Occipital lobe (tissue), 2 donors: Measurements from ENCODE around the gene ASIP. TPM values are rescaled to one million over a fixed set of nuclear protein-coding genes. Genes with fewer than 3 reads are reported as not detected.
"Not testable (repeated sequence)": the region's sequence is repeated elsewhere in the genome, so short reads cannot be mapped to it uniquely, and the experiment has no call there.

Source experiments
- DNase-seq: peaks from one replicate; lab custom pipeline; 2025; lab: John Stamatoyannopoulos, UW
- total RNA-seq: library from RNA; depleted of rRNA; stranded (reverse); fragments of >200 nt; gene quantifications from one replicate; pipeline ENCODE4 v1.2.3, GENCODE V29; 2014

Gene ASIP
- total RNA-seq, 1 donor from 2014 or later = not detected

DNA sequence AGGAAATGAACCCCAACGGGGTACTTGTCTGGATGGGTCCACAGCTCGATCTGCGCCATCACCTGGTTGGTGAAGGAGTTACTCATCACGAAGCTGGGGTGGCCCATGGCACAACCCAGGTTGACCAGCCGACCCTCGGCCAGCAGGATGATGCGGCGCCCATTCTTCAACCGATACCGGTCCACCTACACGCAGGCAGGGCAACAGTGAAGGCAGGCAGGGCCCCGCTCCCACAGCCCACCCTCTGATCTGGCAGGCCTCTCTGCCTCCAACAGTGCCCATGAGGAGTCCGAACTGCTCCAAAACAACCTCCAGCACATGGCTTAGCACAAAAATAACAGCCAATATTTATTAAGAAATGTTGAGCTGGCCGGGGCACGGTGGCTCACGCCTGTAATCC lies 44.2 kb downstream of the ASIP start:
- no peak for DNase-seq

DNA sequence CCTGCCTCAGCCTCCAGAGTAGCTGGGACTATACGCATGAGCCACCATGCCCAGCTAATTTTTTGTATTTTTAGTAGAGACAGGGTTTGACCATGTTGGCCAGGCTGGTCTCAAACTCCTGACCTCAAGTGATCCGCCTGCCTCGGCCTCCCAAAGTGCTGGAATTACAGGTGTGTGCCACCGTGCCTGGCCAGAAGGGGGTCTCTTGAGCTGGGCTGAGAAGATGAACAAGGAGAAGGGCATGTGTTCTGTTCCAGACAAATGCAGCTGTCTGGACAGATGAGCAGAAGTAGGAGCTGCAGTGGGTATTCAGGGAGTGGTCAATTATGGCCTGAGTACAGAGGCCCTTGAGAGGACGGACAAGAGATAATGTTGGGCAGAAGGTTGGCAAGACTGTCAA lies 46.3 kb downstream of the ASIP start:
- not testable (repeated sequence) for DNase-seq

DNA sequence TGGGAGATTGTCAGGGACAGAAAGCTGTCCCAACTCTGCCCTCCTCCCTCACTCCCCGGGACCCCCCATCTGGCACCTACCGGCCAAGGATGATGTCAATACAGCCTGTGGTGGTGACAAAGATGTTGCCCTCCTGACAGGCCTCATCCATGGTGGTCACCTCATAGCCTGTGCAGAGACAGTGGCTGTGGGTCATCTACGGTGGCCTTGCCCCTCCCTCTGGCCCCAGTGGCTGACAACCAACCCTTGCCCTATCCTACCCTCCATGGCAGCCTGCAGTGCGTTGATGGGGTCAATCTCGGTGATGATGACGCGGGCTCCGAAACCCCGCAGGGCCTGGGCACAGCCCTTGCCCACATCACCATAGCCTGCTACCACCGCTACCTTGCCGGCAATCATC lies 49.2 kb downstream of the ASIP start:
- no peak for DNase-seq

DNA sequence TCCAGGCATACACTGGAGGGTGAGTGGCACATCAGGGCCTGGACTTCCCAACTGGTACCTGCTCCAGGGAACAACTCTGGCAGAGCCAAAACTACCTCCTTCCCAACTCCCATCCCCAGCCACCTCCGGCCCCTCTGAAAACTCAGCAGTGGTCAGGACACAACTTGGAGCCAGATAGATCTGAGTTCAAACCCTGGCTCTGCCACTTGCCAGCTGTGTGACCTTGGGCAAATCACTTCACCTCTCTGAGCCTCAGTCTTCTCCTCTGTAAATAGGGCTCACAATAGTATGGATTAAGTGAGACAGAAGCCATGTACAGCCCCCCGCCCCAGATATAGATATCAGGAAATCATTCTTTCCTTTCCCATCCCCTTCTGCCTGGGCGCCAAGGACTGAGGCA lies 51.3 kb downstream of the ASIP start:
- no peak for DNase-seq

DNA sequence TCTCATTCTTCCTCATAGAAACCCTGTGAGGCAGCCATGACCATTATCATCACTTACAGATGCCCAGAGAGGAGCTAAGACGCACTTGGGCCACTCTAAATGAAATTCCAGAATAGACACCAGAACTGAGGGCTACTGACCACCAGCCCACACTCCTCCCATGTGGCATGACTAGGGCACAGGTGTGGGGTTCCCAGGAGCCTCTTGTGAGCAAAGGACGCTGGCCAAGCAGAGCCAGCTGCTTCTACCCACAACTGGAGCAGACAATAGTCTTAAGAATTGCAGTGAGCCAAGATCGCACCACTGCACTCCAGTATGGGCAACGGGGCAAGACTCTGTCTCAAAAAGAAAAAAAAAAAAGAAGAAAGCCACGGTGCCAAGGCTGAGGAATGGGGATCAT lies 51.9 kb downstream of the ASIP start:
- DNase-seq = no peak

DNA sequence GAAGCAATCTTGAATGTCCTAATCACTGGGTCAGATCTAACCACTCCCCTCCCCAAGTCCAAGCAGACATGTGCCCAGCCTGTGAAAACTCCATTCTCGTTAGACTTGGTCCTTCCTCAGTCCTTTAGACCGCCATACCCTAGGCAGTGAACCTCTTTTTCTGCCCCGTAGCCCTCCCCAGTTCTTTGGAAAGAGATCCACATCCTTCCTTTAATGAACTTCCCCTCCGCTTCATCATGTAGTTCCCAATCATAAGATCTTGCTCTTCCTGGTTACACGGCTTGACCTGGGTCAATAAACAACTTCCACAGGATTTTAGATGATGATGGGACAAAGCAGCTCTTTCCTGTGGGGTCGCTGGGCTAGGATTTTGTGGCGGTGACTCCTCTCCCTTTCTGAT lies 52.4 kb downstream of the ASIP start:
- no peak for DNase-seq

DNA sequence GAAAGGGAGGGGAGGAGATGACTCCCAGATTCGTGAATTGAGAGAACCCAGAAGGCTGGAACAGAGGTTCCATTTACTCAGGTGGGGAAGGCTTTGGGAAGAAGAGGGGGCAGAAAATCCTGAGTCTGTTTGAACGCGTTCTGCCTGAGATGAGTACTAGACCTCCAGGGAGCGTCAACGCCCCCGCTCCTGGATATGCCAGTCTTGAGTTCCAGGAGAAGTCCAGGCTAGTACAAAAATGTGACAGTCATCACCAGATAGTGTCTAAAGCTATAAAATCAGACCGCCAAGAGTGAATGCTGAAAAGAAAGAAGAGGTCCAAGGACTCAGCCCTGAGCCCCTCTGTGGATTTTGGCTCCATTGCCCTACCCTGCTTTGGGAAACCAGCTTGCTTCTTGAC lies 53.3 kb downstream of the ASIP start:
- DNase-seq = no peak

DNA sequence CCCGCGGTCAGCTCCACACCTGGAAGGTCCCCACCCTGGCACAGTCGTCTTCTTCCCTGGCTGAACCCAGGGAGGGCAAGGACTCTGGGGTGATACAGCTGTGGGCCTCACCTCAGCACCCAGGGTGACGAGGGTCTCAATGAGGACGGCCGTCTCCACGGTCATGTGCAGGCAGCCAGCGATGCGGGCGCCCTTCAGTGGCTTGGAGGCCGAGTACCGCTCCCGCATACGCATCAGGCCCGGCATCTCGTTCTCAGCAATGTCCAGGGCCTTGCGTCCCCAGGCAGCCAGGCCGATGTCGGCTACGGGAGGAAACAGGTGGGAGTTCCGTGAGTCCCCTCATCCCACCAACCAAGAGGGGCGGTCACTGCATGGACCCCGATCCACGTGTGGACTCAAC lies 54.1 kb downstream of the ASIP start:
- DNase-seq = no peak

DNA sequence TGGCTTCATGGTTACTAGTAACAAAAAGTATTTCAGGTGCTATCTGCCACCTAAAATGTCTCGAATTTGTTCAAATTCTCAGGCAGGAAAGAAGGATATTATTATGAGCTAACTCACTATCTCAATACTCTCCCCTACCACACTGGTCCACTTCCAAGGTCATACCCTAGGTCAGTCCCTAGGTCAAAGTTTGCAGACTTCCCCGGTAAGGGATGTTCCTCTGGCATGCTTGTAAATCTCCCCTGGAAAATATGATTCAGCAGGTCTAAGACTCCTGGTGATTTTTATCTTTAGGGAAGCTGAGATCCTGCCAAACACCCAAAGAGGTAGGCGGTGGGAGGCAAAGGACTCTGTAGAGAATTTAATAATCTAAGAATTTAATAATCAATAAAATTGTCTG lies 55.2 kb downstream of the ASIP start:
- DNase-seq = no peak

DNA sequence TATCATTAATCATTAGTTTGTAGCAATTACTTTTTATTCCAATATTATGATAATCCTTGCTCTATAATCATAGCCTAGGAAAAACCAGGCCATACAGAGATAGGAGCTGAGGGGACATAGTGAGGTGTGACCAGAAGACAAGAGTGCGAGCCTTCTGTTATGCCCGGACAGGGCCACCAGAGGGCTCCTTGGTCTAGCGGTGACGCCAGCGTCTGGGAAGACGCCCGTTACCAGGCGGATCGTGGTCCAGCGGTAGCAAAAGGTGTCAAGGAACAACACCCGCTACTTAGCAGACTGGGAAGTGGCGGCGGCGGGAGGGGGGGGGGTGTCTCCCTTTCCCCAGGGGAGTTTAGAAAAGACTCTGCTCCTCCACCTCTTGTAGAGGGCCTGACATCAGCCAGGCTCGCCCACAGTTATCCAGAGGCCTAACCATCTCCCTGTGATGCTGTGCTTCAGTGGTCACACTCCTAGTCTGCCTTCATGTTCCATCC lies 57.1 kb downstream of the ASIP start:
- not testable (repeated sequence) for DNase-seq

DNA sequence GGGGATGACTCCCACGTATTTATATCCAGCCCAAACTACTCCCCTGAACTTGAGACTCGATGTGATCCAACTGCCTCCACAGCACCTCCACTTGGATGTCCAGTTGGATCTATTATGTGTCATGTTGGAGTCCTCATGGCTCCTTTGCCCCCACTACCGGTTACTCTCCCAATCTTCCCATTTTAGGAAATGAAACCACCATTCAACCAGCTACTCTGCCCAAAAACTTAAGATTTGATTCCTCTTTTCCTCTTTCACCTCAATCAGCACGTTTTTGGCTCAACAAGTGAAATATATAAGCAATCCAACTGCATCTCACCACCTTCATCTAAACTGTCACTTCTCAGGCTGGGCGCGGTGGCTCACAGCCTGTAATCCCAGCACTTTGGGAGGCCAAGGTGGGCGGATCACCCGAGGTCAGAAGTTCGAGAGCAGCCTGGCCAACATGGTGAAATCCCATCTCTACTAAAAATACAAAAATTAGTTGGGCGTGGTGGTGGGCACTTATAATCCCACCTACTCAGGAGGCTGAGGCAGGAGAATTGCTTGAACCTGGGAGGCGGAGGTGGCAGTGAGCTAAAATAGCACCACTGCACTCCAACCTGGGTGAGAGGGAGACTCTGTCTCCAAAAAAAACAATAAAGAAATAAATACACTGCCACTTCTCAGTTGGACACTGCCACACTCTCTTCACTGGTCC lies 58.5 kb downstream of the ASIP start:
- no peak for DNase-seq

DNA sequence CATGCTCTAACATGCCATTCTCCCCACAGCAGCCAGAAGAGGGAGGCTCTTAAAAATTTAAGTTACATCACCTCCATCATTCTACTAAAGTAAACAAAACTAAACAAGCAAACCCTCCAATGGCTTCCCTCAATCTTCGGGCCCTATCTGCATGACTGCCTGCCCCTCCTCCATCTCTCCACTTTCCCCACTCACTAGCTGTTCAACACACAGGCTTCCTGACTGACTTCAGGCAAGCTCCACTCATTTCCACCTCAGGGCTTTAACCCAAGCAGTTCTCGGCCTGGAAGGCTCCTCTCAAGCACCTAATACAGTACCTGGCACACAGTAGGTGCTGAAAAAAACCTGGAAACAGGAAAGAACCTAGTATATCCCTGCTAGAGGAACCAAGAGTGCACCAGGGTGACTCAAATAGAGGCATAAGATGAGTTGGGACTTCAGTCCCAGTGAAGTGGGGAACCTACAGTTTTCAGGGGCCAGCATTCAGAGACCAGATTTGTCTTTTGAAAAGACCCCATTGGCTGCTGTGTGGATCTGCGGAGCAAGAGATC lies 59.1 kb downstream of the ASIP start:
- DNase-seq = no peak

DNA sequence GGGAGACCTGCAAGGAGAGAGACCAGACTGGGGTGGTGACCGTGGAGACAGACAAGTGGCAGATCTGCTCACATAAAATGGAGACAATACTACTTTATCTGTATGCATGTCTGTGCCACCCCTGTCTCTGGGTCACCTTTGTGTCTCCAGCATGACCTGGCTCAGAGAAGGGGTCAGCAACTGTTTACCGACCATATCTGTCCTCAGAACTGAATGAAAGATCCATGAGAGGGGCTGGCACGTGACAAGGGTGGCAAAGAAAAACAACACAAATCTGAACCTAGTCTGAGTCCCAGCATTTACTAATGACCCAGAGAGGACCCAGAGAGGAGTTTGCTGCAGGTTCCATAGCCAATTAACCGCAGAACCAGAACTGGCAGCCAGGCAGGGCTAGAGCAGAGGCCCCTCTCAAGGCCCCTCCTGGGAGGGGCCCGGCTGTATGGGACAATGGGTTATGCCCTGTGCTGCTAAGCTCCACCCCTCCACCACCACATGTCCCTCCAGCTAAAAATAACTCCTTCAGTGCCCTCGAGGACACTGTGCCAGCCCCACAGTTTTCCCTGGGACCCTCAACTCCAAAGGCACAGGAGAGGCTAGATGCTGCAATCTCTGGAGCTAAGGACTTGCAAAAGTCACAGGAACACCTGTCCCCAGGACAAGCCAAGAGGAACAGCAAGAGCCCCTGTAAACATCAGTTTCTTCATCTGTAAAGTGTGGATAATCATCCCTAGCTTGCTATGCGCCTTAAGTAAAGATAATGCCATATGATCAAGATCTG lies 59.8 kb downstream of the ASIP start:
- DNase-seq = no peak

DNA sequence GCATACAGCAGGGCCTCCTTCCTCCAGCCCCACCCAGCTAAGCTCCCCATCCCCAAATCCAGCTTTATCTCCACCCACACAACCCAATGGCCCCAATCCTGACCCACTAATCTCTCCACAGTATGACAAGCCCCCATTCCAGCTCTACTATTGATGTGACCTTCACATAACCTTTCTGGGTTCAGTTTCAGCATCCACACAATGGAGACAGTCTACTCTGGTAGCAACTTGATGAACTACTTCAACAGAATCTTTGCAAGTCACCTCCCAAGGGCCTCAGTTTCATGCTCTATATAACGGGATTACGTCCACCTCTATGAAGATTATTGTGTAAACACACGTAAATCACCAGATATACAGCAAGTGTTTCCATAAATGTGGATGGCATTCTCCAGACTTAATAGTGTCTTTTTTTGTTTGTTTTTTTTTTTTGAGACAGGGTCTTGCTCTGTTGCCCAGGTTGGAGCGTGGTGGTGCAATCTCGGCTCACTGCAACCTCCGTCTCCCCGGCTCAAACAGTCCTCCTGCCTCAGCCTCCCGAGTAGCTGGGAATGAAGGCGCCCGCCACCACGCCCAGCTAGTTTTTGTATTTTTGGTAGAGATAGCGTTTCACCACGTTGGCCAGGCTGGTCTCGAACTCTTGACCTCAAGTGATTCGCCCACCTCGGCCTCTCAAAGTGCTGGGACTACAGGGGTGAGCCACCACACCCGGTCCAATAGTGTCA lies 60.5 kb downstream of the ASIP start:
- DNase-seq = no peak

DNA sequence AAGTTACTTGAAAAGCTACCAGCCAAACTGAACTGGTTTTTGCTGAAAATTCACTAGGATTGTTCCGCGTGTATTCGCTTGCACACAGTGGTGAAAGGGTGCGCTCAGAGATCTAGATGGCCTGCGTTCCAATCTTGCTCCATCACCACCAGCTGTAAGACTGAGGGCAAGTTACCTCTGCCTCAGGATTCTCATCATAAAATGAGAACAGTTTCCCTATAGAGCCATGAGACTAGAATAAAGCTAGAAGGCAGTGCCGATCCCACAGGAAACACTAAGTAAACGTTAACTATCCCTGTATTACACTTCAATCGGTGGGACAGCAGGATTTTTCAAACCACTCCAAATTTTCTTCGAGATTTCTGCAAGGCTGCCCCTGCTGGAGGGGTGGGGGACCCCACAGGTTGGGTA lies 61.1 kb downstream of the ASIP start:
- DNase-seq = no peak

DNA sequence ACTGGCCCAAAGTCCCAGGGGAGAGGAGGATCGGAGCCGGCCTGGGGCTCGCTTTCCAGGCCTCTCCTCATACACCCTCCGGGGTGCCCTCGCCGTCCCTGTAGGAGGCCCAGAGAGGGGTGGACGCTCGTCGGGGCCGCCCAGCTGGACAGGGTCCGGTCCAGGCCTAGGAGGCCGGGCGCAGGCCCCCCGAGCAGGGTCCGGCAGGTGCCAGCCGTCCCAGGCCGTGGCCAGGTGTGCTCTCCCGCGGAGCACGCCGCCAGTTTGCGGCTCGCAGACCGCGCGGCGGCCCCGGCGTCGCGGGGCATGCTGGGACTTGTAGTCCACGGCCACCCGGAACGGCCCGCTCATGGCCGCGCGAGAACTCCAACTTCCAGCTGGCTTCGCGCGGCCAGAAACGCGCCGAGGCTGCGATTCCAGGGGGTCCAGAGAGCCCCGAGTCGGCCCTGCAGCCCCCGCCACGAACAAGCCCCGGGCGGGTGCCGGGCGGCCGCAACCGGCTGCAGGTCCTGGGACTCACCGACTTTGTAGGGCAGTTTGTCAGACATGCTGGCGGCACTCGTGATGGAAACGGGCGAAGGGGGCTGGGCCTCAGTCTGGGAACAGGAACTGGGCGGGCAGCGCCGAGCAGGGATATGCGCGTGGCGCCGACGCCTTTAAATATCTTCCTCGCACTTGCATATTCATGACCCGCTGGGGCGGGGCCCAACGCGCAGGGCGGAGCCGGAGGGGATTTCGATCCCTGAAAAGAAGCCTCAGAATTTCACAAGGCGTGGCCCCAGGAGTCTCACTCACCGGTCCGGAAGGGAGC lies 61.7 kb downstream of the ASIP start, which contains the start of gene AHCY:
AHCY (minus strand) TSS at position 633 of the 811 bp plus-strand sequence; CDS start at position 548, 85 bp downstream.
- peak; percentile 96 for DNase-seq

DNA sequence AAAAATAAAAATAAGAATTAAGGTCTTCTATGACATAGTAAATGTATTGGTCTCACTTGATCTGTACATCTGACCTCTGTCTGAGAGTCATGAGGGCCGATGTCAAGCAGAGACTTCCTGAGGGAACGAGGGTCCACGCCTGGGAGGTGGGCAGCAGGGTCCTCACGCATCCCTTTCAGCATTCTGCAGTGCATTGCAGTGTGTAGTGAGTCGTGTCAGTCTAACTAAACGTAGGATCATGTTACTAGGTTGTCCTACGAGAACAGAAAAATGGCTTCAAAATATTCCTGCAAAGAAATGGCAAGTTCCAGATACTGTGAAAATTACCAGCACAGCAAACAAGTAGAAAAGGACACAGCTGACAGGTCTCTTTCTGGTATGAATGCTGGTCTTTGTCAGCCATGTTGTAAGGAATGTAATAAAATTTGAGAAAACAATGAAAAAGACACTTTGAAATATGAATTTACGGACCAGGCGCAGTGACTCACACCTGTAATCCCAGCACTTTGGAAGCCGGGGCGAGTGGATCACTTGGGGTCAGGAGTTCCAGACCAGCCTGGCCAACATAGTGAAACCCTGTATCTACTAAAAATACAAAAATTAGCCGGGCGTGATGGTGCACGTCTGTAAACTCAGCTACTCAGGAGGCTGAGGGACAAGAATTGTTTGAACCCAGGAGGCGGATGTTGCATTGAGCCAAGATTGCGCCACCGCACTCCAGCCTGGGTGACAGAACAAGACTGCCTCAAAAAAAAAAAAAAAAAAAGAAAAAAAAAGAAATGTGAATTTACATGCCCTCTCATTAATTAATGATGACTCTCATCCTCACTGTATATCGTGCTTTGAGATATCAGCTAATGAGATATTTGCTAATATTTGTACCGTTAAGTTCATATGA lies 64.4 kb downstream of the ASIP start:
- DNase-seq = no peak

DNA sequence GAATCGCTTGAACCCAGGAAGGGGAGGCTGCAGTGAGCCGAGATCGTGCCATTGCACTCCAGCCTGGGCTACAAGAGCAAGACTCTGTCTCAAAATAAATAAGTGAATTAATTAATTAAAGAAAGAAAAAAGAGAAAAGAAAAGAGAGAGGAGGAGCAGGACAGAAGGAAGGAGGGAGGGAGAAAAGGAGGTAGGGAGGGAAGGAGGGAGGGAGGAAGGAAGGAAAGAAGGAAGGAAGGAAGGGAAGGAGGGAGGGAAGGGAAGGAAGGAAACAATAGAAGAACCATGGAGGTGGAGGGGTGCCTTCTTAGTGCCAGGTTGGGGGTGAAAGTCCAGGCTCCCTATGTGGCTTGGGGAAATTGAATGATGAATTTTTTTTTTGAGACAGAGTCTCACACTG lies 68.5 kb downstream of the ASIP start:
- no peak for DNase-seq

DNA sequence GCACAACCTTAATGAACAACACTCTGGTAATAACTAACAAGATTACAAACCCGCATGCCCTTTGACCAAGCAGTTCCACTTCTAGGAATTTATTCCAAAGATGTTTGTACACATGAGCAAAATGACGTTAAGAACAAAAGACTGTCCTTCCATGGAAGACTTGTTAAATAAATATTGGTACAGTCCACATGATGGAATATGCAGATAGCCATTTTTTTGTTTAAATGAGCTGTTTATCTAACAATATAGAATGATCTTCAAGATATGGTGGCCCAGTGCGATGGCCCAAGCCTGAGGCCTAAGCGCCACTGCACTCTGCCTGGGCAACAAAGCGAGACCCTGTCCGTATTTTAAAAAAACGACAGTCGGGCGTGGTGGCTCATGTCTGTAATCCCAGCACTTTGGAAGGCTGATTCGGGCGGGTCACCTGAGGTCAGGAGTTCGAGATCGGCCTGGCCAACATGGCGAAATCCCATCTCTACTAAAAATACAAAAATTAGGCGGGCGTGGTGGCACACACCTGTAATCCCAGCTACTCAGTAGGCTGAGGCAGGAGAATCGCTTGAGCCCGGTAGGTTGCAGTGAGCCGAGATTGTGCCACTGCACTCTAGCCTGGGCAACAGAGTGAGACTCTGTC lies 69.4 kb downstream of the ASIP start:
- DNase-seq = no peak
